Brain microvascular endothelial cell (primary cell): Measurements from ENCODE around the gene UPF2.

ENCODE experiments used
- DNase-seq: peaks from one replicate; pipeline ENCODE4 v3.0.0-alpha.2; 2020
- H3K27ac ChIP-seq: fragments of 250-450 bp; sonication (Bioruptor Pico); 2 replicates; pipeline ENCODE4 v1.5.1; 2020; ENCODE audit warnings: mild to moderate bottlenecking, moderate library complexity
- H3K27me3 ChIP-seq: fragments of 250-450 bp; sonication (Bioruptor Pico); replicated peaks from 2 replicates; pipeline ENCODE4 v1.5.1; 2020; ENCODE audit warnings: mild to moderate bottlenecking
- H3K36me3 ChIP-seq: fragments of 250-450 bp; sonication (Bioruptor Pico); replicated peaks from 2 replicates; pipeline ENCODE4 v1.5.1; 2020; ENCODE audit warnings: mild to moderate bottlenecking
- H3K4me3 ChIP-seq: 2 replicates; pipeline ENCODE4 v1.5.1; 2011; ENCODE audit warnings: low read depth, mild to moderate bottlenecking, control low read depth, low read length, moderate library complexity
- in situ Hi-C: cut with HindIII; loops from 2 replicates; pipeline ENCODE4 v1.10.0; 2017; ENCODE audit warnings: low sequenced_read_pairs, low pct_ligation_motif_present
- TF ChIP-seq, protein P1 (sequence below): IDR thresholded peaks from 2 replicates; pipeline ENCODE4 v1.5.1; 2011; ENCODE audit warnings: low read depth, mild to moderate bottlenecking, moderate library complexity, low read length, control low read depth, inconsistent platforms; ENCODE audit errors: missing control alignments

The UPF2 gene

DNA sequence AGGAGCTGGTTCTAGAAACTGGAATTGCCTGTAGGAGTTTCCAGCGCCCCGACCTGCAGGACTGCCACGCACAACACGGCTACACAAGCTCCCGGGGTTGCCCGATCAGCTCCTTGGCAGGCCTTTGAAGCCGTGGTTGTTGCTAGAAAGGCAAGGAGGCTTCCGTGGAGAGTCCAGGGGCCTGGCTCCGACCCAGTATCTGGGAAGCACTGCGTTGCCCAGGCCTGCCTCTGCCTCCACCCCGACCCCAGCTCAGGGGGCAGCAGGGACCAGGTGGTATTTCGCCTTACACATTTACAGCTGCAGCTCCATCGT, 165.1 kb downstream of the UPF2 start:
- TF ChIP-seq, protein P1, sequence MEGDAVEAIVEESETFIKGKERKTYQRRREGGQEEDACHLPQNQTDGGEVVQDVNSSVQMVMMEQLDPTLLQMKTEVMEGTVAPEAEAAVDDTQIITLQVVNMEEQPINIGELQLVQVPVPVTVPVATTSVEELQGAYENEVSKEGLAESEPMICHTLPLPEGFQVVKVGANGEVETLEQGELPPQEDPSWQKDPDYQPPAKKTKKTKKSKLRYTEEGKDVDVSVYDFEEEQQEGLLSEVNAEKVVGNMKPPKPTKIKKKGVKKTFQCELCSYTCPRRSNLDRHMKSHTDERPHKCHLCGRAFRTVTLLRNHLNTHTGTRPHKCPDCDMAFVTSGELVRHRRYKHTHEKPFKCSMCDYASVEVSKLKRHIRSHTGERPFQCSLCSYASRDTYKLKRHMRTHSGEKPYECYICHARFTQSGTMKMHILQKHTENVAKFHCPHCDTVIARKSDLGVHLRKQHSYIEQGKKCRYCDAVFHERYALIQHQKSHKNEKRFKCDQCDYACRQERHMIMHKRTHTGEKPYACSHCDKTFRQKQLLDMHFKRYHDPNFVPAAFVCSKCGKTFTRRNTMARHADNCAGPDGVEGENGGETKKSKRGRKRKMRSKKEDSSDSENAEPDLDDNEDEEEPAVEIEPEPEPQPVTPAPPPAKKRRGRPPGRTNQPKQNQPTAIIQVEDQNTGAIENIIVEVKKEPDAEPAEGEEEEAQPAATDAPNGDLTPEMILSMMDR = no peak
- H3K27me3 ChIP-seq = no peaks in the 10 kb centered on the region
- no peaks in the 10 kb centered on the region for H3K36me3 ChIP-seq
- in situ Hi-C loops = no loop called here
- no peak overlapping the region for H3K27ac ChIP-seq
- no peak overlapping the region for H3K4me3 ChIP-seq
- no peak for DNase-seq

DNA sequence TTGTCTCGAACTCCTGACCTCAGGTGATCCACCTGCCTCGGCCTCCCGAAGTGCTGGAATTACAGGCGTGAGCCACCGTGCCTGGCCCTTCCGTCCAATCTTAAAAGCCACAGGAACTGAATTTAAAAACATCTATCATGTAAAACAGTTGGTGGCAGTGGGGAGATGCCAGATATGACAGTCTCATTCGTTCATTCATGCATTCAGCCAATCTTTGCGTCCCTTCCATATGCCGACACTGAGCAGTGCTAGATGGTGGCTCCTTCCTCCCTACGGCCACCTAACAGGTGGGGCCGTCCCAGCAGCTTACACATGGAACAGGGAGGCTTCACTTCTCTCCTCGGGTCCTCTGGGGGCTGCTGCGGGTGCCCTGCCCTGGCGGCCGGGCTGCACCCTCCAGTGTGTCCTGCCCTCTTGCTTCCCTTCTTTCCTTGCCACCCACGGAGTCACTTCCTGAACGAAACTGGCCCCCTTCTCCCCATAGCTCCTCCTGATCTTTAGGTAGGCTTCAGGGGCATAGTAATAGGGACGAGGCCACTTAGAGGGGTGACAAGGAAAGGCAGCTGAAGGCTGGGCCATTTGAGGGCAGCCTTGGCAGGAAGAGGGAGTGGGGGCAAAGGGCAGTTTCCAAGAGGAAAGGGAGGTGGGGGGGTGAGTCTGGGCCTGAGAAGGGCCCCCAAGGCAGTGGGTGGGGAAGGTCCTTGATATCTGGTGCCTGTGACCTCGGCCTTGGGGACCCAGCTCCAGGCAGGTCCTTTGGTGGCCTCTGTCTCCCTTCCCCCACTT, 165.6 kb downstream of the UPF2 start:
- H3K27me3 ChIP-seq = no peaks in the 10 kb centered on the region
- no peak overlapping the region for H3K4me3 ChIP-seq
- H3K36me3 ChIP-seq = no peaks in the 10 kb centered on the region
- in situ Hi-C loops = no loop called here
- DNase-seq = no peak
- TF ChIP-seq, protein P1 = no peak
- no peak overlapping the region for H3K27ac ChIP-seq

DNA sequence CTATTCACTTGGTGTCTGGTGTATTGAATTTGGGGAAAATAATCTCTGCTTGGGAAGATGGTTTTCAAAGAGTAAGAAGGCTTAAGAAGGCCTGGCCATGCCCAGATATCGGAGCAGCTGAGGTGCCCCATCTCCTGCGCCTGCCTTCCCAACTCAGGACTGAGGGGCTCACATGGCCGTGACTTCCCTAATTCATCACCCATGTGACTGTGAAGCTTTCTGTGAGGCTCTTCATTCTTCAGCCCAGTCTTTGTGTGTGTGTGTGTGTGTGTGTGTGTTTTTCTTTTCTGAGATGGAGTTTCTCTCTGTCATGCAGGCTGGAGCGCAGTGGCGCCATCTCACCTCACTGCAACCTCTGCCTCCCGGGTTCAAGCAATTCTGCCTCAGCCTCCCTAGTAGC, 166.3 kb downstream of the UPF2 start:
- H3K27ac ChIP-seq = no peak overlapping the region

DNA sequence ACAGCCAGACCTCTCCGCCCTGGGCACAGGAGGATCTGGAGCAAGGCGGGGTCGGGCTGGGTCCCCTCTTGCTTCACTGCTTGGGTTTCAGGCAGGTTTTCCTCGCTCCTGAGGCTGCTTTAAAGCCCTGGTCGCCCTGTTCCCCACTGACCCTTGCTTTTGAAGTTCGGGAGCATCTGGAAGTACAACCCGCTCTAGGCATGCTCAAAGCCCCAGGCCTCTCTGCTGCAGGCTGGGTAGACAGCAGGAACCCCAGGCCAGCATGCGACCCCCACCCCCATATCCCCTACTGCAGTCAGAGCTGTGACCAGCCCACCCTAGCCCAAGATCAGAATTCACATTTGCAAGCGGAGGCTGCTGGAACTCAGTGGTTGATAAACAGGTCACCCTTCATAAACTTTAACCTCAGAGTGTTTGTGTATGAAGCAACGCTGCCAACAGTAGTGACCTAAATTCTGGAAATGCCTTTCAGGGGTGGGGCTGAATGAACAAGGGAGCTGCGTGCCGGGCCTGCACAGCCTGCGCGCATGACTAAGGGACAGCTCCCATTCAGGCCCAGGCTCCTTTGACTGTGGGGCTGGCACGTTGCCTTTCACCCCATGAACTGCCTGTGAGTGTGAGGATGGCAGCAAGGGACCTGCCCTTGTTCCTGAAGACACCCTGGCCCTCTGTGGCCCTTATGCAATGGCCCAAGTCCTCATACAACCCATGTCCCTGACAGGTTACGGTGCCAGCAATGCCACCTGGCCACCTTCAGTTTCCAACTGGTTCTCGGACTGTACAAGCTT, 166.9 kb downstream of the UPF2 start:
- TF ChIP-seq, protein P1 = no peak
- Histone ChIP-seq H3K27me3 (no peaks in the 10 kb centered on the region), H3K4me3 (no peak overlapping the region), H3K36me3 (no peaks in the 10 kb centered on the region), H3K27ac (no peak overlapping the region)
- peak; percentile 79 for DNase-seq
- in situ Hi-C loops = no loop called here

More for the DNA sequence above, 166.3 kb downstream of the UPF2 start:
- TF ChIP-seq, protein P1 = no peak
- Histone ChIP-seq H3K27me3 (no peaks in the 10 kb centered on the region), H3K4me3 (no peak overlapping the region), H3K36me3 (no peaks in the 10 kb centered on the region)
- in situ Hi-C loops = no loop called here
- no peak for DNase-seq

DNA sequence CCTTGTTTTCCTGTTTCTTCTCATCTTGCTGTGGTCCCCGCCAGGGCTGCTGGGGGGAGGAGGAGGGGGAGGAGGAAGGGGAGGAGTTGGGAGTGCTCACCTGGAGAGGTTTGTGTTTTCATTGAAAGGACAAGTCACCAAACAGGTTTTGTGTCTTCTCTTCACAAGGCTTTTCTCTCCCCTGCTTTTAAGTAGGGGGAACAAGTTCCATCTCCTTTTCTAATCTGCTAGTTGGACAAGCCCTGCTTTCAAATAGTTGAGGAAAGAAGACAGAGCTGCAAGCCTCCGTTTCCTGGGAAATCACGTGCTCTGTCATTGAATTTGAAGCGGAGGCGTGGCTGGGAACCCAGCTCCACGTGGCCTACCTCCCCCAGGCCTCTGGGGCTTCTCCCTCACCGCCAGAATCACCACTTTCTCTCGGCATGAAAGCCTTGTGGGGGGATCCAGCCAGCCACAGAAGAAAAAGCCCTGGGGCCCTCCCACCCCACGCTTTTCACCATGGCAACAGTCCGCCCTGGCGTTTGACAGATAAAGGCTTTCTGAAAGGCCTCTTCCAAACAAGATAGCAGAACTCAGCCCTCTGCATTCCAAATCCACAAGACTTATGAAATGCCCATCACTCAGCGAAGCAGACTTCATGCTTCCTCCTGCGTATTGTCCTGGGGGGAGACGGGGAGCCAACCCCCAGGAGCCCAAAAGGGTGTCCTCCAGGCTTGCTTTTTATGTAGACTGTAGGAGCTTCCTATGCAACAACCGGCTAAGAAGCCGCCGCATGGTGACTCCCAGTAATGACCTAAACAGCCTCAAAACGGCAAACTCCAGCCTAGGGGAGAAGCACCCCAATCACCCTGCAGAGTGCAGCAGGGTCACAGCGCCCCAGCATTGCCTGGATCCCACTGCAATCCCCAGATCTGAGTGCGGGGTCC, 167.8 kb downstream of the UPF2 start:
- H3K27ac ChIP-seq = no peak overlapping the region
- in situ Hi-C loops = no loop called here
- no peaks in the 10 kb centered on the region for H3K36me3 ChIP-seq
- no peaks in the 10 kb centered on the region for H3K27me3 ChIP-seq
- DNase-seq = peak; percentile 11
- H3K4me3 ChIP-seq = no peak overlapping the region
- TF ChIP-seq, protein P1 = peak; percentile 16
